ENCODE data around the gene CALHM2. TPM values are rescaled to one million over a fixed set of nuclear protein-coding genes. Genes with fewer than 3 reads are reported as not detected.

CALHM2 gene, protein sequence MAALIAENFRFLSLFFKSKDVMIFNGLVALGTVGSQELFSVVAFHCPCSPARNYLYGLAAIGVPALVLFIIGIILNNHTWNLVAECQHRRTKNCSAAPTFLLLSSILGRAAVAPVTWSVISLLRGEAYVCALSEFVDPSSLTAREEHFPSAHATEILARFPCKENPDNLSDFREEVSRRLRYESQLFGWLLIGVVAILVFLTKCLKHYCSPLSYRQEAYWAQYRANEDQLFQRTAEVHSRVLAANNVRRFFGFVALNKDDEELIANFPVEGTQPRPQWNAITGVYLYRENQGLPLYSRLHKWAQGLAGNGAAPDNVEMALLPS
- total RNA-seq = 0.07 and 0.25 TPM in 2 replicates

DNA sequence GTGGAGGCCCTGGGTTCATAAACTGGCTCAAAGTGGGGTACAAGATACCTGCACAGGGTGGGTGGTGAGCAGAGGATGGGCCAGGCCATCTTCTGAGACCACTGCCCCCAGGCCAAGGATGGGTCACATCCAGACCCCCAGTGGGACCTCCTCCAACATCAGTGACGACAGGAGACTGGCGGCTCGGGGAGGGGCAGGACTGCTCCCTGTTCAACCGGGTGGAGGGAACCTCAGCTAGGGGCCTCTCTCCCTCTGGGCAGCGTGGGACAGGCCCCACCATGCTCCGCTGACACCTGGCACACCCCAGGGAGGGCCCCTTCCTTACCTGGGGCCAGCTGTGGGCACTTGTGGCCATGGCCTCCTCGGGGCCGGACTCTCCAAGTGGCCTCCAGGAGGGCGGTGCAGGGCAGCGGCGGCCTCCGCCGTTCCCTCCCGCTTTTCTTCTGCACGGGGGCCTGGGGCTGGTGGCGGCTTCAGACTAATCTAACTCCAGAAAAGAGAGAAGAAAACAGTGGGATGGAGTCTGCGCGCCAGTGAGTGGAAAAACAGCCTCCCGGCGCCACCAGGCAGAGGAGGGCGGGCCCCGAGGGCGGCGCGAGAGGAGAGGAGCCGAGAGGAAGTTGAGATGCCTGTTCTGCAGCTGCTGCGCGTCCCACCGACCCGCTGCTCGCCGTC is at the start of gene CALHM2:
Gene CALHM2 (minus strand): TSS at position 540 of the 675 bp plus-strand sequence. CDS start 2,429 bp downstream, outside the sequence.
- H3K4me3 ChIP-seq (ENCODE audit: low read depth, low read length) = peak within 1 kb of the TSS; percentile 31
- H3K27me3 ChIP-seq (ENCODE audit: control insufficient read depth, insufficient read depth, low read length) = no peaks in the 10 kb centered on the region
- TF ChIP-seq, protein P1, sequence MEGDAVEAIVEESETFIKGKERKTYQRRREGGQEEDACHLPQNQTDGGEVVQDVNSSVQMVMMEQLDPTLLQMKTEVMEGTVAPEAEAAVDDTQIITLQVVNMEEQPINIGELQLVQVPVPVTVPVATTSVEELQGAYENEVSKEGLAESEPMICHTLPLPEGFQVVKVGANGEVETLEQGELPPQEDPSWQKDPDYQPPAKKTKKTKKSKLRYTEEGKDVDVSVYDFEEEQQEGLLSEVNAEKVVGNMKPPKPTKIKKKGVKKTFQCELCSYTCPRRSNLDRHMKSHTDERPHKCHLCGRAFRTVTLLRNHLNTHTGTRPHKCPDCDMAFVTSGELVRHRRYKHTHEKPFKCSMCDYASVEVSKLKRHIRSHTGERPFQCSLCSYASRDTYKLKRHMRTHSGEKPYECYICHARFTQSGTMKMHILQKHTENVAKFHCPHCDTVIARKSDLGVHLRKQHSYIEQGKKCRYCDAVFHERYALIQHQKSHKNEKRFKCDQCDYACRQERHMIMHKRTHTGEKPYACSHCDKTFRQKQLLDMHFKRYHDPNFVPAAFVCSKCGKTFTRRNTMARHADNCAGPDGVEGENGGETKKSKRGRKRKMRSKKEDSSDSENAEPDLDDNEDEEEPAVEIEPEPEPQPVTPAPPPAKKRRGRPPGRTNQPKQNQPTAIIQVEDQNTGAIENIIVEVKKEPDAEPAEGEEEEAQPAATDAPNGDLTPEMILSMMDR (IDR thresholded peaks at IDR 0.05; ENCODE audit: insufficient read depth, low read length, poor library complexity, severe bottlenecking) = no peak
- no peak for DNase-seq (ENCODE audit: low read depth)
- peaks cover 2% of the 10 kb centered on the region for H3K36me3 ChIP-seq (ENCODE audit: control insufficient read depth, insufficient read depth, low read length)

DNA sequence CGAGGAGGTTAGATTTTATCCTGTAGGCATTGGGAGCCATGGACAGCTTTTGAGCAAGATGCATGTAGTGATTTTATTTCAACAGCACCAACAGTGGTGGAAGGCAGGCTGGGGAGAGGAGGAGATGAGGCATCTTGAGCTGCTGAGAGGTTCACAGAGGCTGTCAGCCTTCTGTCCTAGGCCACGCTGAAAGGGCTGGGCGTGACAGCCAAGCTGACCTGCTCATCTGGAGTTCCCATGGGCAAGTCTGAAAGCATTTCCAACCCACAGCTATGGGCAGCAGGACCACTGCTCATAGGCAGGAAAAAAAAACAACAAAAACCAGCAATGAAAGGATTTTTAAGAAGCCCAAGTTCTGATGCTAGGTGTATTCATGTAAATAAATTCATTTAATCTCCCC is 49.0 kb upstream of the CALHM2 start:
- peaks cover 15% of the 10 kb centered on the region for H3K27me3 ChIP-seq (ENCODE audit: control insufficient read depth, insufficient read depth, low read length)
- no peak for DNase-seq (ENCODE audit: low read depth)
- no peak overlapping the region for H3K4me3 ChIP-seq (ENCODE audit: low read depth, low read length)

DNA sequence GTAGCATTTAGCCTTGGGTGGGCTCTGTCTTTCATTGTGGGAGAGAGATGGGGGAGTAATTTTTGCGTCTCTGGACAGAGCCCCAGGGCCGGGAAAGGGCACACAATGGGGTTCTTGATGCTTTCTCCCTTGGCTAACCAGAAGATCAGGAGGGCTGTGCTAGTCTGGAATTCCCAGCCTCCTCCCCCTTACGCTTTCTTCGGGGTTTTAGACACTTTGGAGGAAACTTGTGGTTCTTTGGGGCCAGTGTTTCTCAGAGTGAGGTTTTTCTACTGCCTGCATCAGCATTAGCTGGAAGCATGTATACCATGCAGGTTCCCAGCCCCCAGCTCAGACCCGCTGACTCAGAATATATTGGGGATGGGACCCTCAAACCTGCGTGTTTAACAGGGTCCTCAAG is 48.3 kb upstream of the CALHM2 start:
- peaks cover 19% of the 10 kb centered on the region for H3K27me3 ChIP-seq (ENCODE audit: control insufficient read depth, insufficient read depth, low read length)

More for the DNA sequence above, 49.0 kb upstream of the CALHM2 start:
- TF ChIP-seq, protein P1 (IDR thresholded peaks at IDR 0.05; ENCODE audit: insufficient read depth, low read length, poor library complexity, severe bottlenecking) = no peak
- H3K36me3 ChIP-seq (ENCODE audit: control insufficient read depth, insufficient read depth, low read length) = no peaks in the 10 kb centered on the region

DNA sequence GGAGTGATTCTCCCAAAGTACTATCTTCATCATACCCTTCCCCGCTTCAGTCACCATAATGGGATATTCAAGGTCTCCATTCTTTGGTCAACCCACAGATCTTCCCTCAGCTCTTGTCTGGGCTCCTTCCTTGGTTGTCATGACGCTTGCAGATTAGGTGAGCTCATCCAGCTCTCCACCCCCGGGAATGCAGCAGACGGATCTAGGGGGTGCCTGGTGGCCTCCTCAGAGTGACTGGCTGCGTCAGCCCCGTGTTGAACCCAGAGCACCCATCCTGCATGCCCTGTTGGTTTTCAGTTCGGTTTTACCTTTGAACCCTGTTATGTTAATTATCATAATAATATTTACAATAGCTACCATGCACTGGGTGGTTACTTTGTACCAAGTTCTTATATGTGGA is 47.7 kb upstream of the CALHM2 start:
- H3K36me3 ChIP-seq (ENCODE audit: control insufficient read depth, insufficient read depth, low read length) = no peaks in the 10 kb centered on the region
- H3K27me3 ChIP-seq (ENCODE audit: control insufficient read depth, insufficient read depth, low read length) = peaks cover 24% of the 10 kb centered on the region
- DNase-seq (ENCODE audit: low read depth) = no peak
- no peak overlapping the region for H3K4me3 ChIP-seq (ENCODE audit: low read depth, low read length)
- TF ChIP-seq, protein P1 (IDR thresholded peaks at IDR 0.05; ENCODE audit: insufficient read depth, low read length, poor library complexity, severe bottlenecking) = no peak

More for the DNA sequence above, 48.3 kb upstream of the CALHM2 start:
- DNase-seq (ENCODE audit: low read depth) = no peak
- Histone ChIP-seq H3K4me3 (ENCODE audit: low read depth, low read length) (no peak overlapping the region), H3K36me3 (ENCODE audit: control insufficient read depth, insufficient read depth, low read length) (no peaks in the 10 kb centered on the region)
- TF ChIP-seq, protein P1 (IDR thresholded peaks at IDR 0.05; ENCODE audit: insufficient read depth, low read length, poor library complexity, severe bottlenecking) = no peak

DNA sequence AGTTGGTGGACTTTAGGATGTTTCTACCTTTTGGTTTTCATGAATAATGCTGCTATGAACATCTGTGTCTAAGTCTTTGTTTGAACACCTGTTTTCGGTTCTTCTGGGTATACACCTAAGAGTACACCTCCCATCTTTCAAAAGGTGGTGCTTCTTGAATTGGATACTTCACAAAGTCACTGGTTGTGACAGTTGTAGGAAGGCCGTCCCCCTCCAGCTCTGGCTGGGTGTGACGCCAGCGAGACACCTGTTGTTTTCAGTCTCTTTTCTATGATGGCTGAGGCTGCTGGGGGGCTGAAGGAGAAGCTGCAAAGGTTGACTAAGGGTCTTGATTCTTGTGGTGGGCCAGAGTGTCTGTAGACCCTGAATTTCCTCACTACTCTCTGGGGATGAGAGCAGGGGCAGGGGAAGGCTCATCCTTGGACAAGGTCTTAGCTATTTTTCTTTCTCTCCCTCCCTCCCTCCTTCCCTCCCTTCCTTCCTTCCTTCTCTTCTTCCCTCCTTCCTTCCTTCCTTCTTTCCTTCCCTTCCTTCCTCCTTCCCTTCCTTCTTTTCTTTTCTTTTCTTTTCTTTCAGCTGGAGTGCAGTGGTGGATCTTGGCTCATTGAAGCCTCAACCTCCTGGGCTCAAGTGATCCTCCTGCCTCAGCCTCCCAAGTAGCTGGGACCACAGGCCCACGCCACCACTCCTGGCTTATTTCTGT is 46.9 kb upstream of the CALHM2 start:
- Histone ChIP-seq H3K27me3 (ENCODE audit: control insufficient read depth, insufficient read depth, low read length) (peaks cover 31% of the 10 kb centered on the region), H3K36me3 (ENCODE audit: control insufficient read depth, insufficient read depth, low read length) (no peaks in the 10 kb centered on the region), H3K4me3 (ENCODE audit: low read depth, low read length) (no peak overlapping the region)
- TF ChIP-seq, protein P1 (IDR thresholded peaks at IDR 0.05; ENCODE audit: insufficient read depth, low read length, poor library complexity, severe bottlenecking) = no peak
- no peak for DNase-seq (ENCODE audit: low read depth)
